ENCODE results near the gene MFRP.

The MFRP gene

GRCh38 chr11:119381181-119381988 is 34.9 kb upstream of the MFRP start, which contains the start of gene USP2:
Gene USP2, minus strand, starts transcription at chr11:119381690. Its CDS starts 8,210 bp downstream, at chr11:119373480.
- TF ChIP-seq, protein P1, sequence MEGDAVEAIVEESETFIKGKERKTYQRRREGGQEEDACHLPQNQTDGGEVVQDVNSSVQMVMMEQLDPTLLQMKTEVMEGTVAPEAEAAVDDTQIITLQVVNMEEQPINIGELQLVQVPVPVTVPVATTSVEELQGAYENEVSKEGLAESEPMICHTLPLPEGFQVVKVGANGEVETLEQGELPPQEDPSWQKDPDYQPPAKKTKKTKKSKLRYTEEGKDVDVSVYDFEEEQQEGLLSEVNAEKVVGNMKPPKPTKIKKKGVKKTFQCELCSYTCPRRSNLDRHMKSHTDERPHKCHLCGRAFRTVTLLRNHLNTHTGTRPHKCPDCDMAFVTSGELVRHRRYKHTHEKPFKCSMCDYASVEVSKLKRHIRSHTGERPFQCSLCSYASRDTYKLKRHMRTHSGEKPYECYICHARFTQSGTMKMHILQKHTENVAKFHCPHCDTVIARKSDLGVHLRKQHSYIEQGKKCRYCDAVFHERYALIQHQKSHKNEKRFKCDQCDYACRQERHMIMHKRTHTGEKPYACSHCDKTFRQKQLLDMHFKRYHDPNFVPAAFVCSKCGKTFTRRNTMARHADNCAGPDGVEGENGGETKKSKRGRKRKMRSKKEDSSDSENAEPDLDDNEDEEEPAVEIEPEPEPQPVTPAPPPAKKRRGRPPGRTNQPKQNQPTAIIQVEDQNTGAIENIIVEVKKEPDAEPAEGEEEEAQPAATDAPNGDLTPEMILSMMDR (IDR thresholded peaks at IDR 0.05; ENCODE audit: insufficient read depth, missing control alignments) = peak; percentile 70
- DNase-seq (ENCODE audit: insufficient read length, low spot score) (peak; percentile 73), FAIRE-seq (no peak)

DNA sequence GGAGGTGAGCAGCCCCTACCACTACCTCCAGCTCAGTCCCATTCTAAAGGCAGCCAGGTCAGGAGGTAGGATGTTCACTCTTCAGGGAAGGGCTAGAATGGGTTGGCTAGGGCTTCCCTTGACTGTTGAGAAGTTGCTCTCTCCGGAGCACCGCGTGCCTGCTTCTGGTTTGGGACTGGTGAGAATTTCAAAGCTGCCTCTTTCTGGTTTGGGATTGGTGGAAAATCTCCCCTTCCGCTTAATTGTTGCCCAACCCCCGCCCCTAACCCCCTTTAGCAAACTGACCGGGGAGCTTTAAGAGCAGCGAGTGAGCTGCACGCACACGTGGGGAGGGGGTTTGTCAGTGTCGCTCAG is 34.3 kb upstream of the MFRP start:
- no peak for FAIRE-seq
- DNase-seq (ENCODE audit: insufficient read length, low spot score) = no peak
- TF ChIP-seq, protein P1 (IDR thresholded peaks at IDR 0.05; ENCODE audit: insufficient read depth, missing control alignments) = no peak

DNA sequence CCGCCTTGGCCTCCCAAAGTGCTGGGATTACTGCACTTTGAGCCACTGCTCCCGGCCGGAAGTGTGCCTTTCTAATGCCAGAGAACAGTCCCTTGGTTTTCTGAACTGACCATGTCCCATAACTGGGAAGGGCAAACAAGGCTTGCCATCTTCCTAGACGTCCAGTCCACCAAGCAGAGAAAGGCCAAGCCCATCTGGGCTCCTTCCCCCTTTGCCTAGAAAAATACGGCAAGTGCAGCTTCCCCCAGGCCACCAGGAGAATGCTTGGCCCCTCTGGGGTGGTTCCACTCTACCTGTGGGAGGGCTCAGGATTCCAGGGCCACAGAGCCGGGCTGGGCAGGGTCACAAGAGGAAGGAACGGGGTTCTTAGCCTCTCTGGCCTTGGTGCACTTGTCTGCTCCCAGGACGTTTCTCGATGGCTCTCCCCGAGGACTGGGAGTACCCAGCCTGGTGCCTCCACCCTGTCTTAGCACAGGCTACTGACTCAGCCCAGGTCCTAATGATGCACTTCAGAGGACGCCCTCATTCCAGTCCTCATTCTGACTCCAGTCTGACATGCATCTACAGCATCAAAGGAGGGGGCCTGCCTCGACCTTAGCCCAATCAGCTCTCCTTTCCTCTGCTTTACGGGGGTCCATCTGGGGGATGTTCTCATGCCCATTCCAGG is 33.8 kb upstream of the MFRP start:
- TF ChIP-seq, protein P1 (IDR thresholded peaks at IDR 0.05; ENCODE audit: insufficient read depth, missing control alignments) = no peak
- FAIRE-seq (no peak), DNase-seq (ENCODE audit: insufficient read length, low spot score) (no peak)

DNA sequence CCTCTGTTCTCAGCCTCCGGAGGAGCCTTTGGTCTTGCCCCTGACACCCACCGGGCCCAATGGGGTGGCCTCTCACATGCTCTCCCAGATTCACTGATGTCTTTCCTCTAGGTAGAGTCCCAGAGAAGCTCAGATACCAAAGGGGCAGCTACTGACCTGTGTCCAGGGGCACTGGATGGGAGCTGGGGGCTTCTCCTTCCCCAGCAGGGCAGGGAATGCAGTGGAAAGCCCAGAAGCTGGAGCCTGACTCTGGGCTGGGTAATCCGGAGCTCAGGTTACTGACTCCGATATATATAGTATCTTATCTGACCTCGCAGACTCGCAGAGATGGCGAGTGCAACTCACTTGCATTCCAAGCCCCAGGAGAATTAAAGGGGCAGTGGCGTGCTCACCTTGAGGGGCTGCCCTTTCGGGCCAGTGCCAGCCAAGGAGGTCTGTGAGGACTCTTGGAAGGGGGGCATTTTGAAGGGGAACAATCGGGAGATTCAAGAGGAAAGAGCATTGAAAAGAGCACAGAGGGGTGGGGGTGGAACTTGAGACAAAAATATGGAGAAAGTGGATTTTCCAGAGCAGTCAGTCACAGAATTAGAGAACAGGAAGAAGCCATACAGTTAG is 32.5 kb upstream of the MFRP start:
- TF ChIP-seq, protein P1 (IDR thresholded peaks at IDR 0.05; ENCODE audit: insufficient read depth, missing control alignments) = no peak
- FAIRE-seq (no peak), DNase-seq (ENCODE audit: insufficient read length, low spot score) (no peak)

DNA sequence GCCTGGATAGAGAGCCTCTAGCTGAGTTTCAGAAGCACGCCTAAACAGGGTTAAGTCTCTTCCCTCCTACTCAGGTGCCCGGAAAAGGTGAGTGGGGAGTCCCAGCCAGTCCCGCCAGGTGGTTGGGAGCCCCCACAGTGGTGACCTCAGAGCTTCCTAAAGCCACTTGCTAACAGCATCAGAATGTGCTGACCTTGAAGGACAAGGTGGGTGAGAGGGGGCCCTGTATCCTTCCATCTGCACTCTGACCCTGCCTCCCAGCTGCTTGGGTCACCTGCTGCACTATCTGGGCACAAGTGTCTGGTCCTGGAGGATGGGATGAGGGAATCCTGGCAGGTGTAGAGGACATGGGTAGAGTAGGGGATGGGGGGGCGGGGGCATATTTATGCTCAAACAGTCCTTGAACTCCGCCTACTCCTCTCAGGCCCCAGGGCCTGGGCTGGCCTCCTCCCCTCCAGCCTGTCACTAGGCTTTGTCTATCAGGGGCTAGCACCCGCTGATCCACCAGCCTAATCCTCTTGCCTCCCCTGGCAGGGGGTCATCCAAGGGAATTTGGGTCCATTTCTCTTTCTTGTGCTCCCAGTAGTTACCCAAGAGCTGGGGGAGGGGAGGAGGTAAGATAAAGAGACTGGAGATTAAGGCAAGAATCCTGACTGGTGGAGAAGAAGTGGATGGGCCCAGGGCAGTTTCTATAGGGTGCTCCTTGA is 31.6 kb upstream of the MFRP start:
- FAIRE-seq (no peak), DNase-seq (ENCODE audit: insufficient read length, low spot score) (no peak)
- TF ChIP-seq, protein P1 (IDR thresholded peaks at IDR 0.05; ENCODE audit: insufficient read depth, missing control alignments) = no peak

DNA sequence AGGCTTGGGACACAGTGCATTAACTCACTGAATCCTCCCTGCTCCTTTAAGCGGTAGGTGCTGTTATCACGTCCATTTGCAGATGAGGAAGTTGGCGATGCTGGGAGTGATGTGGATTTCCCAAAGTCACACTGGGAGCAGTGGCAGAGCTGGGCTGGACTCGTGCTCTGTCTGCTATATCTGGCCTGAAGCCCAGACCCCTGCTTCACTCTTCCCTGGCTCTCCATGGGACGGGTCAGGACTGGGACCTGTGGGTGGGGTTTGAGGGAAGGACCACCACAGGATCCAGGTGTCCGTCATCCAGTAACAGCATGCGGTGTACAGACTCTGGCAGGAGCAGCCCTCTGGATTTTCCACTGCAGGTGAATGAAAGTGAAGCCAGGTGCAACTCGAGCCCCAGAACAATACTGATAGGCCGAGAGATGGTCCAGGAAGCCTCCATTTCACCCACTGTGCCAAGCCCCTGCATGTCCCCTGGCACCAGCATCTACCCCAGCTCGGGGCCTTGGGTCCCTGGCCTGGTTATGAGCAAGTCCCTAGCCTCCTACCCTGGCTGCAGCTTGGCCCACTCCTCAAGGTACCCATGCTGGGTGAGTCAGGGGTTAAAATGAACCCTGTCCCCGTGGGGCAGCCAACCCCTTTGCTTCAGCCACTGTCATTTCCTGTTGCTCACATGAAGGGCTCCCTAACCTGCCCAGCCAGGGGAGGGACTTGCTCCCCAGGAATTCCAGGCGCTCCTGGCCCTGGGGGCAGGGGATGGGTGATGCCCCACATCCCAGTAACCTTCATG is 30.8 kb upstream of the MFRP start:
- TF ChIP-seq, protein P1 (IDR thresholded peaks at IDR 0.05; ENCODE audit: insufficient read depth, missing control alignments) = no peak
- DNase-seq (ENCODE audit: insufficient read length, low spot score) (no peak), FAIRE-seq (no peak)
